Breast epithelium (tissue), 3 donors: ENCODE data around the gene ICAM2.
"Not testable (repeated sequence)": the region's sequence is repeated elsewhere in the genome, so short reads cannot be mapped to it uniquely, and the experiment has no call there.

Experiments
- POLR2A ChIP-seq: fragments of 450-650 bp; IDR thresholded peaks from one replicate; pipeline ENCODE4 v1.6.1; 2016; ENCODE audit warnings: antibody characterized with exemption, mild to moderate bottlenecking, moderate library complexity
- POLR2AphosphoS5 ChIP-seq, 3 donors: sonication (generic); formaldehyde crosslinking; IDR thresholded peaks; one replicate each; pipeline ENCODE4 v1.6.1; 2017; ENCODE audit warnings: antibody characterized with exemption in 3 of 3
- TF ChIP-seq, protein P1 (sequence below), 3 donors: fragments of 450-650 bp; IDR thresholded peaks; one replicate each; pipeline ENCODE4 v1.5.1; 2016 to 2017; ENCODE audit warnings: antibody characterized with exemption in 3 of 3, mild to moderate bottlenecking in 3 of 3, moderate library complexity in 3 of 3

- TF ChIP-seq, protein P1, sequence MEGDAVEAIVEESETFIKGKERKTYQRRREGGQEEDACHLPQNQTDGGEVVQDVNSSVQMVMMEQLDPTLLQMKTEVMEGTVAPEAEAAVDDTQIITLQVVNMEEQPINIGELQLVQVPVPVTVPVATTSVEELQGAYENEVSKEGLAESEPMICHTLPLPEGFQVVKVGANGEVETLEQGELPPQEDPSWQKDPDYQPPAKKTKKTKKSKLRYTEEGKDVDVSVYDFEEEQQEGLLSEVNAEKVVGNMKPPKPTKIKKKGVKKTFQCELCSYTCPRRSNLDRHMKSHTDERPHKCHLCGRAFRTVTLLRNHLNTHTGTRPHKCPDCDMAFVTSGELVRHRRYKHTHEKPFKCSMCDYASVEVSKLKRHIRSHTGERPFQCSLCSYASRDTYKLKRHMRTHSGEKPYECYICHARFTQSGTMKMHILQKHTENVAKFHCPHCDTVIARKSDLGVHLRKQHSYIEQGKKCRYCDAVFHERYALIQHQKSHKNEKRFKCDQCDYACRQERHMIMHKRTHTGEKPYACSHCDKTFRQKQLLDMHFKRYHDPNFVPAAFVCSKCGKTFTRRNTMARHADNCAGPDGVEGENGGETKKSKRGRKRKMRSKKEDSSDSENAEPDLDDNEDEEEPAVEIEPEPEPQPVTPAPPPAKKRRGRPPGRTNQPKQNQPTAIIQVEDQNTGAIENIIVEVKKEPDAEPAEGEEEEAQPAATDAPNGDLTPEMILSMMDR (IDR thresholded peaks at IDR 0.05) = not testable (repeated sequence)
- TF ChIP-seq POLR2A; POLR2AphosphoS5 (IDR thresholded peaks at IDR 0.05): not testable (repeated sequence)
Measured at GRCh38 chr17:63982641-63983040, 37.8 kb downstream of the ICAM2 start.
